ENCODE results near the gene CDC42BPB.

GRCh38 chr14:102898298-102898697 is 159.1 kb downstream of the CDC42BPB start:
- TF ChIP-seq CTCF (IDR thresholded peaks at IDR 0.05) (no peak), POLR2A (IDR thresholded peaks at IDR 0.05) (no peak), POLR2AphosphoS5 (IDR thresholded peaks at IDR 0.05) (no peak)

All from suprapubic skin (tissue), 4 donors.